Parathyroid adenoma (tissue), 2 donors: Measurements from ENCODE around the gene MAPRE3.

ENCODE experiments used
- H2AFZ ChIP-seq: fragments of 300-600 bp; sonication (generic); one replicate; pipeline ENCODE4 v1.7.0; 2017; ENCODE audit warnings: antibody characterized with exemption, mild to moderate bottlenecking
- H3K27ac ChIP-seq: fragments of 300-600 bp; sonication (generic); one replicate; pipeline ENCODE4 v1.7.0; 2017
- H3K27me3 ChIP-seq: fragments of 300-600 bp; sonication (generic); one replicate; pipeline ENCODE4 v1.7.0; 2017; ENCODE audit warnings: low read length; ENCODE audit not compliant: control insufficient read depth, insufficient read depth
- H3K36me3 ChIP-seq: fragments of 300-600 bp; sonication (generic); one replicate; pipeline ENCODE4 v1.7.0; 2017; ENCODE audit warnings: low read length; ENCODE audit not compliant: control insufficient read depth, insufficient read depth
- H3K4me1 ChIP-seq: fragments of 300-600 bp; sonication (generic); one replicate; pipeline ENCODE4 v1.7.0; 2017; ENCODE audit warnings: control low read depth
- H3K4me2 ChIP-seq: fragments of 300-600 bp; sonication (generic); one replicate; pipeline ENCODE4 v1.7.0; 2017; ENCODE audit warnings: low read length
- H3K4me3 ChIP-seq: fragments of 300-600 bp; sonication (generic); one replicate; pipeline ENCODE4 v1.7.0; 2017; ENCODE audit warnings: low read depth, low read length
- H3K79me2 ChIP-seq: fragments of 300-600 bp; sonication (generic); one replicate; pipeline ENCODE4 v1.7.0; 2017; ENCODE audit warnings: control low read depth
- H3K9ac ChIP-seq: fragments of 300-600 bp; sonication (generic); one replicate; pipeline ENCODE4 v1.7.0; 2017; ENCODE audit warnings: mild to moderate bottlenecking
- H3K9me3 ChIP-seq: fragments of 300-600 bp; sonication (generic); one replicate; pipeline ENCODE4 v1.7.0; 2017; ENCODE audit warnings: low read length; ENCODE audit not compliant: control insufficient read depth
- CTCF ChIP-seq: fragments of 300-600 bp; sonication (generic); IDR thresholded peaks from one replicate; pipeline ENCODE4 v1.7.0; 2017; ENCODE audit warnings: antibody characterized with exemption, mild to moderate bottlenecking
- donor health status: primary hyperparathyroidism.

MAPRE3 gene

GRCh38 chr2:27001950-27002349 is 31.5 kb downstream of the MAPRE3 start:
- Histone ChIP-seq H3K4me2 (peak overlapping the region; percentile 55), H3K36me3 (no peaks in the 10 kb centered on the region), H3K9me3 (no peaks in the 10 kb centered on the region), H3K4me1 (peaks cover 14% of the 10 kb centered on the region), H3K79me2 (peaks cover 48% of the 10 kb centered on the region), H3K27me3 (no peaks in the 10 kb centered on the region), H3K4me3 (no peak overlapping the region), H2AFZ (peak overlapping the region; percentile 19), H3K27ac (peak overlapping the region; percentile 57), H3K9ac (no peak overlapping the region)
- TF ChIP-seq CTCF, result no peak

GRCh38 chr2:27003007-27003406 is 32.6 kb downstream of the MAPRE3 start:
- H3K4me3 ChIP-seq, result no peak overlapping the region
- H3K4me1 ChIP-seq, result peaks cover 23% of the 10 kb centered on the region
- no peaks in the 10 kb centered on the region for H3K27me3 ChIP-seq
- no peak overlapping the region for H3K4me2 ChIP-seq
- H3K9ac ChIP-seq, result no peak overlapping the region
- H2AFZ ChIP-seq, result no peak overlapping the region
- H3K36me3 ChIP-seq, result no peaks in the 10 kb centered on the region
- peaks cover 38% of the 10 kb centered on the region for H3K79me2 ChIP-seq
- TF ChIP-seq CTCF, result no peak
- no peak overlapping the region for H3K27ac ChIP-seq
- no peaks in the 10 kb centered on the region for H3K9me3 ChIP-seq

GRCh38 chr2:27003857-27004256 is 33.4 kb downstream of the MAPRE3 start:
- no peaks in the 10 kb centered on the region for H3K36me3 ChIP-seq
- peaks cover 26% of the 10 kb centered on the region for H3K4me1 ChIP-seq
- no peak overlapping the region for H3K4me2 ChIP-seq
- H2AFZ ChIP-seq, result no peak overlapping the region
- no peak for TF ChIP-seq CTCF
- no peaks in the 10 kb centered on the region for H3K9me3 ChIP-seq
- H3K27ac ChIP-seq, result no peak overlapping the region
- no peak overlapping the region for H3K9ac ChIP-seq
- H3K27me3 ChIP-seq, result no peaks in the 10 kb centered on the region
- no peak overlapping the region for H3K4me3 ChIP-seq
- peaks cover 41% of the 10 kb centered on the region for H3K79me2 ChIP-seq

- H3K9me3 ChIP-seq, result no peaks in the 10 kb centered on the region
- H3K79me2 ChIP-seq, result peaks cover 38% of the 10 kb centered on the region
- no peak overlapping the region for H2AFZ ChIP-seq
- H3K4me2 ChIP-seq, result peak overlapping the region; percentile 2
- peak overlapping the region; percentile 11 for H3K27ac ChIP-seq
- no peak for TF ChIP-seq CTCF
- H3K27me3 ChIP-seq, result no peaks in the 10 kb centered on the region
- H3K4me1 ChIP-seq, result peaks cover 28% of the 10 kb centered on the region
- no peaks in the 10 kb centered on the region for H3K36me3 ChIP-seq
- H3K9ac ChIP-seq, result no peak overlapping the region
- no peak overlapping the region for H3K4me3 ChIP-seq
Measured at GRCh38 chr2:27006602-27007415, 36.4 kb downstream of the MAPRE3 start.
